ENCODE data around the gene LRATD1.

DNA sequence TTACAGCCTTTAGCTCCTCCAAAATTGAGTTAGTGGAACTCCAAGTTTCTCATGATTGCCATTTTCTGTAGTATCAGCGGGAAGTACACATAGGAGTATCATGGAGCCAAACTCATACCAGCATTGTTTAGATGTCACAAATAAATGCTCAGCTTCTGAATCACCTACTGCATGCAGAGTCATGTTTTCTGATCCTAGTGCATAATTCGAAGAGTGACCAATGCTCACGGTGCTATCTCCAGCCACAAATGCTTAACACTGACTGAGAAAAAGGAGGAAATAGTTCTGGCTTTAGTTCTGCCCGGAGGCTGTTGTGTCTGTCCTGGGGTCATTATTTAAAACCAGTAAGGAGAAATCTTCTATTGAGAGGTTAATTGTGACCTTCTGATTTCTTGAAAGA lies 45.4 kb upstream of the LRATD1 start:
- TF ChIP-seq, protein P1, sequence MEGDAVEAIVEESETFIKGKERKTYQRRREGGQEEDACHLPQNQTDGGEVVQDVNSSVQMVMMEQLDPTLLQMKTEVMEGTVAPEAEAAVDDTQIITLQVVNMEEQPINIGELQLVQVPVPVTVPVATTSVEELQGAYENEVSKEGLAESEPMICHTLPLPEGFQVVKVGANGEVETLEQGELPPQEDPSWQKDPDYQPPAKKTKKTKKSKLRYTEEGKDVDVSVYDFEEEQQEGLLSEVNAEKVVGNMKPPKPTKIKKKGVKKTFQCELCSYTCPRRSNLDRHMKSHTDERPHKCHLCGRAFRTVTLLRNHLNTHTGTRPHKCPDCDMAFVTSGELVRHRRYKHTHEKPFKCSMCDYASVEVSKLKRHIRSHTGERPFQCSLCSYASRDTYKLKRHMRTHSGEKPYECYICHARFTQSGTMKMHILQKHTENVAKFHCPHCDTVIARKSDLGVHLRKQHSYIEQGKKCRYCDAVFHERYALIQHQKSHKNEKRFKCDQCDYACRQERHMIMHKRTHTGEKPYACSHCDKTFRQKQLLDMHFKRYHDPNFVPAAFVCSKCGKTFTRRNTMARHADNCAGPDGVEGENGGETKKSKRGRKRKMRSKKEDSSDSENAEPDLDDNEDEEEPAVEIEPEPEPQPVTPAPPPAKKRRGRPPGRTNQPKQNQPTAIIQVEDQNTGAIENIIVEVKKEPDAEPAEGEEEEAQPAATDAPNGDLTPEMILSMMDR (IDR thresholded peaks at IDR 0.05; ENCODE audit: low read depth, low read length), result no peak
- TF ChIP-seq EZH2phosphoT487 (IDR thresholded peaks at IDR 0.05; ENCODE audit: low read depth), result no peak

Data from OCI-LY3 (cell line).